ENCODE results near the gene SLC35B4.

- TF ChIP-seq, protein P1, sequence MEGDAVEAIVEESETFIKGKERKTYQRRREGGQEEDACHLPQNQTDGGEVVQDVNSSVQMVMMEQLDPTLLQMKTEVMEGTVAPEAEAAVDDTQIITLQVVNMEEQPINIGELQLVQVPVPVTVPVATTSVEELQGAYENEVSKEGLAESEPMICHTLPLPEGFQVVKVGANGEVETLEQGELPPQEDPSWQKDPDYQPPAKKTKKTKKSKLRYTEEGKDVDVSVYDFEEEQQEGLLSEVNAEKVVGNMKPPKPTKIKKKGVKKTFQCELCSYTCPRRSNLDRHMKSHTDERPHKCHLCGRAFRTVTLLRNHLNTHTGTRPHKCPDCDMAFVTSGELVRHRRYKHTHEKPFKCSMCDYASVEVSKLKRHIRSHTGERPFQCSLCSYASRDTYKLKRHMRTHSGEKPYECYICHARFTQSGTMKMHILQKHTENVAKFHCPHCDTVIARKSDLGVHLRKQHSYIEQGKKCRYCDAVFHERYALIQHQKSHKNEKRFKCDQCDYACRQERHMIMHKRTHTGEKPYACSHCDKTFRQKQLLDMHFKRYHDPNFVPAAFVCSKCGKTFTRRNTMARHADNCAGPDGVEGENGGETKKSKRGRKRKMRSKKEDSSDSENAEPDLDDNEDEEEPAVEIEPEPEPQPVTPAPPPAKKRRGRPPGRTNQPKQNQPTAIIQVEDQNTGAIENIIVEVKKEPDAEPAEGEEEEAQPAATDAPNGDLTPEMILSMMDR (conservative IDR thresholded peaks at IDR 0.05): no peak
- TF ChIP-seq EZH2 (IDR thresholded peaks at IDR 0.05; ENCODE audit: low read depth): no peak
Measured at GRCh38 chr7:134364619-134365037, 47.9 kb upstream of the SLC35B4 start.
